Subcutaneous abdominal adipose tissue (tissue), 5 donors: ENCODE data around the gene ADD1.
"Not testable (repeated sequence)": the region's sequence is repeated elsewhere in the genome, so short reads cannot be mapped to it uniquely, and the experiment has no call there.

Experiments used
- H3K27ac ChIP-seq: one replicate; pipeline ENCODE4 v1.7.0; 2013; ENCODE audit warnings: low read depth, mild to moderate bottlenecking, inconsistent platforms, low read length, moderate library complexity
- H3K27me3 ChIP-seq, 5 donors: one replicate each; pipeline ENCODE4 v1.7.0; 2013; ENCODE audit warnings: low read length in 5 of 5, inconsistent platforms in 1 of 5; ENCODE audit not compliant: control insufficient read depth in 5 of 5, insufficient read depth in 4 of 5
- H3K36me3 ChIP-seq, 5 donors: one replicate each; pipeline ENCODE4 v1.7.0; 2013; ENCODE audit warnings: low read length in 5 of 5; ENCODE audit not compliant: control insufficient read depth in 5 of 5, insufficient read depth in 5 of 5
- H3K4me1 ChIP-seq, 5 donors: one replicate each; pipeline ENCODE4 v1.7.0; 2013; ENCODE audit warnings: low read length in 5 of 5, mild to moderate bottlenecking in 3 of 5, moderate library complexity in 1 of 5; ENCODE audit not compliant: control insufficient read depth in 5 of 5, insufficient read depth in 5 of 5
- H3K4me3 ChIP-seq, 5 donors: one replicate each; pipeline ENCODE4 v1.7.0; 2013; ENCODE audit warnings: low read length in 5 of 5, low read depth in 1 of 5
- H3K9ac ChIP-seq, 5 donors: one replicate each; pipeline ENCODE4 v1.7.0; 2013; ENCODE audit warnings: low read length in 5 of 5, mild to moderate bottlenecking in 4 of 5, moderate library complexity in 3 of 5
- H3K9me3 ChIP-seq, 5 donors: one replicate each; pipeline ENCODE4 v1.7.0; 2013; ENCODE audit warnings: low read length in 5 of 5; ENCODE audit not compliant: control insufficient read depth in 5 of 5
- donor health status: healthy.
- donor health status: healthy.
- donor health status: healthy.
- donor health status: healthy.
- donor health status: healthy.

Gene ADD1

DNA sequence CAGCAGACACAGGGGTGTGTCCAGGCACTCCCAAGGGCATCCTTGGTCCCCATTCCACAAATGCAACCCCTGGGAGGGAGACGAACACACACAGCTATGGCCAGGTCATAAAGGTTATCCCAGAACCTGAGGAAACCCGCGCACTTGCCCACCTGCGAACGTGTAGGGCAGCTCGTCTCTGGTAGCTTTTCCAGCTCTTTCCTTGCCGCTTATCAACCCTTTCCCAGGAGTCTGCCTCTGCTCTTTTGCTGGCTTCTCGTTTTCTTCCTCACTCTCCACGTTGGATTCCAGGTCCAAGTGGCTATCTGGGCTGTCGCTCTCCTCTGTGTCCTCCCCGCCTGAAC lies 106.1 kb downstream of the ADD1 start:
- Histone ChIP-seq H3K9ac (no peak overlapping the region), H3K27ac (no peak overlapping the region), H3K9me3 (no peaks in the 10 kb centered on the region), H3K4me3 (no peak overlapping the region), H3K4me1 (peaks cover 0 to 5% (median 0%) of the 10 kb centered on the region in 5 donors), H3K27me3 (no peaks in the 10 kb centered on the region), H3K36me3 (peaks cover 13 to 99% (median 86%) of the 10 kb centered on the region in 5 donors)

DNA sequence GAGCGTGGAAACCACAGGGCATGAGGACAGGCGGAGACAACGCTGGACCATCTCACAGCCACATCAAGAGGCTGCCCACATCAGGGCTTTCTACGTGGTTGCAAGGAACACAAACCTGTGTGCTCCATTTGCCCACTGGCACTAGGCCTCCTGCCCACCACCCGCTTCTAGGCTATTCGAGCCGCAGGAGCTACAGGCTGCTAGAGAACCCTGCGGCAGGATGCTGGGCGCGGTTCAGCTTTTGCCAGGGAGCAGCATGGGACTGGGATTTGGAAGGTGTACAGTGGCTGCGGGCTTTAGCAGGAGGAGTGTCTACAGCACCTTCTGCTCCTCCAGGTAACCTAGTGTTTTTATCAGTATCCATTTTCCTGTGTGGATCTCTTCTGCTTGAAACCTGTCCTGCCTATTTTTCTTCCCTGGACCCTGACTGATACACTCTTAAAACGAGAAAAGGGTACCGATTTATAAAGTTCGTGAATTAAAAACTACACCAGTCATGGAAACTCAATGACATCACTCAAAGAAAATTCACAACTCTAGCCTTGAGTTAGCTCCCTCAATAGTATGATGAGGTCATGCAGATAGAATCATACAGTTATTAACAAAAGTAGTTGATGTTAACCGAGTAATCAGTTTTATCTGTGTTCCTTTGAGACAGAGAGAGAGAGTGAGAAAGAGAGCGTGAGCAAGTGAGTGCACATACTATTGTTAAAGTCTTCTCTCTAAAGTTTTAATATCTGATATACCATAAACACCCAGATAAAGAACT lies 106.8 kb downstream of the ADD1 start:
- no peaks in the 10 kb centered on the region for H3K27me3 ChIP-seq
- H3K9ac ChIP-seq: no peak overlapping the region
- peaks cover 0 to 5% (median 0%) of the 10 kb centered on the region in 5 donors for H3K4me1 ChIP-seq
- peaks cover 13 to 95% (median 80%) of the 10 kb centered on the region in 5 donors for H3K36me3 ChIP-seq
- H3K9me3 ChIP-seq: no peaks in the 10 kb centered on the region
- no peak overlapping the region for H3K27ac ChIP-seq
- H3K4me3 ChIP-seq: no peak overlapping the region

DNA sequence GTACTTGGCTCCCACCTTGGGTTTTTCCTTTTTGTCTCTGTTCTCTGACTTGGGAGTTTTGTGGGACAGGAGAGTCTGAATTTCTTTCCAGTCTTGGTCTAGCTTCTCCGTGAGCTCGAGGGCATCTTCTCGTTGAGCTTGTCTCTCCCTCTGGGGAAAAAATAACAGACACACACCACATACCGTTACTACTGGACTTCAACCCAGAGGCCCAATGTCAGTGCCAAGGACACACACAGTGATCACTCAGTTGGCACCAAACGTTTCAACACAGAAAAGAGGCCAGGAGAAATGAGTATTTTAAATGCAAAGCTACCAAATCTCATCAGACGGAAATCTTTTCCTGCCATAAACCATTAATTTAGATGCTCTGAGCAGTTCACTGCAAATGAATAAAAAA lies 109.9 kb downstream of the ADD1 start:
- no peaks in the 10 kb centered on the region for H3K9me3 ChIP-seq
- no peak overlapping the region for H3K4me3 ChIP-seq
- no peak overlapping the region for H3K27ac ChIP-seq
- peaks cover 0 to 14% (median 4%) of the 10 kb centered on the region in 5 donors for H3K4me1 ChIP-seq
- no peaks in the 10 kb centered on the region for H3K27me3 ChIP-seq
- peaks cover 21 to 89% (median 78%) of the 10 kb centered on the region in 5 donors for H3K36me3 ChIP-seq
- no peak overlapping the region for H3K9ac ChIP-seq

DNA sequence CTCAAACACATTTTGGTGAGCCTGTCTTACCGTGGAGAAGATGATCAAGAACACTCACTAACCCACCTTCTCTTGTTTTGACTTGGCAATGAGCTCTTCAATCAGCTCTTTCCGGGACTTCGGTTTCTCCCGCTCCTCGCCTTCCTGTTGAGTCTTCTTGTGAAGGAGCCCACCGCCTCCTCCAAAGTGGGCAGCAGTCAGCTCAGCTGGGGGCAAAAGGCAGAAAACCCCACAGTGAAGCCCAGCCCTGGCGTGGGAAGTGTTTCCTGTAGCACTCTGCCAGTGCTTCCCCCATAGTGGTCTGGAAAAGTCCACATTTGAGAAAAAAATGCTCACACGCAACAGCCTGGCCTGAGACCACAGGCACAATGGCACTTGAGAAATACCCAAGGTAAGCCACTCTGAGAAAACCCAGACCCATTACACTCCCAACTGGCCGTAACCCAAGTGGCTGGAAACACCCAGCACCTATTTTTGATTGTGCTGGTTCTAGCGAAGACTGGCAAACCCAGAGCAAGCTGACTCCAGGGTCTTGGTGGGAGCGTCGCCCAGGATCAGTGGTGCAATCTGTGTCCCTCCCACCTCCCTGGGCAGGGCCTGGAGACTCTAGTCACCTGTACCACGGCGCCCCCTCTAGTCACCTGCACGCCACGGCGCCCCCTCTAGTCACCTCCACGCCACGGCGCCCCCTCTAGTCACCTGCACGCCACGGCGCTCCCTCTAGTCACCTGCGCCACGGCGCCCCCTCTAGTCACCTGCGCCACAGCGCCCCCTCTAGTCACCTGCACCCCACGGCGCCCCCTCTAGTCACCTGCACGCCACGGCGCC lies 110.9 kb downstream of the ADD1 start:
- no peak overlapping the region for H3K4me3 ChIP-seq
- H3K27ac ChIP-seq: no peak overlapping the region
- peaks cover 21 to 79% (median 74%) of the 10 kb centered on the region in 5 donors for H3K36me3 ChIP-seq

DNA sequence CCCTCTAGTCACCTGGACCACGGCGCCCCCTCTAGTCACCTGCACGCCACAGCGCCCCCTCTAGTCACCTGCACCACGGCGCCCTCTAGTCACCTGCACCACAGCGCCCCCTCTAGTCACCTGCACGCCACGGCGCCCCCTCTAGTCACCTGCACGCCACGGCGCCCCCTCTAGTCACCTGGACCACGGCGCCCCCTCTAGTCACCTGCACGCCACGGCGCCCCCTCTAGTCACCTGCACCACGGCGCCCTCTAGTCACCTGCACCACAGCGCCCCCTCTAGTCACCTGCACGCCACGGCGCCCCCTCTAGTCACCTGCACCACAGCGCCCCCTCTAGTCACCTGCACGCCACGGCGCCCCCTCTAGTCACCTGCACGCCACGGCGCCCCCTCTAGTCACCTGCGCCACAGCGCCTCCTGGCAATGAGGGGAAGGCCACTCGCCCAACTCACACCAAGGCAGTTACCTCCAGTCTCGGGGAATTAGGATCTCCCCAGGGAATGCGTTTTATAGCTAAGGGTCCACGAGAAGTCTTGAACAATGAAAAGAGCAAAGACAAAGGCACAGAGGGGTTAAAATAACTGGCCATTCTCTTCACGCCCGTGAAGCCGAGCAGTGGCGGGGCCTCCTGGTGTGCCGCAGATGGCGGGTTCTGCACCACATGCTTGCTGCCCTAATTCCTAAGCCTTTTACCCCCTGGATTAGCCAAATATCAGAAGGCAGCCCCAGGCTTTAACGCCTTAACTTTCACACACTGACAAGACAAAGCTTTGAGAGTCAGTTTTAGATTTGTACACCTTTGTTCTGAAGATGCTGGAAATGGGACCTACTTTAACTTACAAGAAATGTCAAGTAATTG lies 111.8 kb downstream of the ADD1 start:
- H3K27ac ChIP-seq: not testable (repeated sequence)

More for the DNA sequence above, 110.9 kb downstream of the ADD1 start:
- Histone ChIP-seq H3K9me3 (no peaks in the 10 kb centered on the region), H3K4me1 (peaks cover 1 to 20% (median 12%) of the 10 kb centered on the region in 5 donors), H3K27me3 (no peaks in the 10 kb centered on the region), H3K9ac (no peak overlapping the region)

DNA sequence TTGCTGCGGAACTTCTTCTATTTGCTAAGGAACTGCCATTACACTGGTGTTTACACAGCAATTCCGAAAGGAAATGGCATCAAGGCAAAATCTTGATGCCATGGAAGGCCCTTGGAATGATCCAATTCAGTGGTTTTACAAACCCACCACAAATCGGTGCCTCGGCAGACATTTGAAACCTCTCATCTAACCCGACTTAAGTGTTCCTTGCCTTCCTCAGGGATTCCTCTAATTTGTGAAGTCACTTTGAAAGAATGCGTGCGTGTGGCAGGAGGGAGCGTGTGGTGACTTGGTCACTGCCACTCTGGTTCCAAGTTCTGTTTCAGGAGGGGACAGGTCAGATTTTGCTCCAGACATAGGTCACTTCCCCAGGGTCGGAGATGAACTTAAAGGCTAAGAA lies 114.8 kb downstream of the ADD1 start:
- Histone ChIP-seq H3K4me1 (peaks cover 8 to 43% (median 36%) of the 10 kb centered on the region in 5 donors), H3K36me3 (peaks cover 10 to 41% (median 35%) of the 10 kb centered on the region in 5 donors), H3K27ac (no peak overlapping the region), H3K9ac (no peak overlapping the region), H3K4me3 (no peak overlapping the region), H3K9me3 (no peaks in the 10 kb centered on the region), H3K27me3 (no peaks in the 10 kb centered on the region)

More for the DNA sequence above, 111.8 kb downstream of the ADD1 start:
- not testable (repeated sequence) for H3K9me3 ChIP-seq, H3K27me3 ChIP-seq, H3K4me3 ChIP-seq, H3K9ac ChIP-seq
- H3K36me3 ChIP-seq: peaks cover 21 to 70% (median 66%) of the 10 kb centered on the region in 5 donors
- H3K4me1 ChIP-seq: peaks cover 2 to 28% (median 18%) of the 10 kb centered on the region in 5 donors

DNA sequence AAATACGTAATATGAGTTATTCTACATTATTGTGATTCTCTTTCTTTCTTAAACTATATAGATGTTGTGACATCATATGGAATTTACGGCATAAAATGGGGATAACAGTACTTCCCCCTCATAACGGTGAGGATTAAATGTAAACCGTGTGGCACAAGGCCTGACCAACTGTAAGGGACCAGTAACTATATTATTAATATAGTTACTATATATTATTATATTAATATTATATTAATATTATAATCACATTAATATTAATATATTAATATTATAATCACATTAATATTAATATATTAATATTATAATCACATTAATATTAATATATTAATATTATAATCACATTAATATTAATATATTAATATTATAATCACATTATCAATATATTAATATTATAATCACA lies 116.8 kb downstream of the ADD1 start:
- H3K27me3 ChIP-seq, H3K27ac ChIP-seq, H3K9ac ChIP-seq, H3K4me3 ChIP-seq, H3K9me3 ChIP-seq: not testable (repeated sequence)
- Histone ChIP-seq H3K36me3 (peaks cover 8 to 25% (median 24%) of the 10 kb centered on the region in 5 donors), H3K4me1 (peaks cover 10 to 51% (median 45%) of the 10 kb centered on the region in 5 donors)

DNA sequence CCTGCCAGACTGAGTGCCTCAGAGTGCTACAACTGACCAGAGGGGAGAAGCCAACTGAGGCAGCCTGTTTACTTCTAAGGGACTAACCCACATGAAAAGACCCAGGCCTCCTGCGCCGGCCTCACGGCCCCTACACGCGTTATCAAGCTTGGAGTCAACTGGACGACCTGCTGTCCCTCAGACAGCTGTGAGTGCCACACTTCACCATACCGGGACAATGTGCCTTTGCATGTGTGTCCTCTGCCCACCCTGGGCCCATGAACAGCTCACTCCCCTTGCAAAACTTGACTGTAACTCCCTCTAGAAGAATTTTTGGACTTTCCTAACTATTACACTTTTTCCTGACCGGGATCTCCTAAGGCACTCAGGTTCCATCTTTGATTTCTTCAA lies 117.8 kb downstream of the ADD1 start:
- H3K36me3 ChIP-seq: peaks cover 8 to 16% (median 15%) of the 10 kb centered on the region in 5 donors
- peaks cover 10 to 51% (median 45%) of the 10 kb centered on the region in 5 donors for H3K4me1 ChIP-seq
- no peaks in the 10 kb centered on the region for H3K9me3 ChIP-seq
- peak overlapping the region in 4 of 5 donors; percentile 39 to 94 (median 86) for H3K9ac ChIP-seq
- H3K27ac ChIP-seq: peak overlapping the region; percentile 86
- peak overlapping the region in 4 of 5 donors; percentile 17 to 89 (median 36) for H3K4me3 ChIP-seq
- no peaks in the 10 kb centered on the region for H3K27me3 ChIP-seq

DNA sequence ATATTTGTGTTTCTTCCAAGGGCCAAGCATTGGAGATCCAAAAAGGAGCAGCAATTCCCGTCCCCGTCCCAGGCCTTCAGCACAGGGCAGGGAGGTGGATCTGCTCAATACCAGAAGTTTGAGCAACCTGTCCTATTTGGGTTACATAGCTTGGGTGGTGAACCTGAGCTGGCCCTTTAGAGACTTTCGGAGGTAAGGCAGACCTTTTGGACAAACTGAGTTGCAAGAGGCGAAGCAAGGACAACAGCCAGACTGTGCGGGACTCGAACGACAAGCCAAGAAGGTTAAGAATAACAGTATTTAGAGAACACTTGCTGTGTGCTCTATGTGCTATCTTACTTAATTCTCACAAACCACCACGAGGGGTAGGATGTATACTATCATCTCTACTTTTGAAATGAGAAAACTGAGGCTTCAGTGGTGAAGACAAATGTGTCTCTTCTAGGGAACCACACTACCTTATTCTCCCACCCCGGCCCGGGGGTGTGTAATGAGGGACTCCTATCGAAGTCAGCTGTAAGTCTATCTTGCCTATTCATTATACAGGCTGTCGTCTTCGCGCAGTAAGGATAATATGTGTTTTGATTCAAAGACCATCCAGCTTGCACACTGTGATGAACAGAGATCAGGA lies 118.3 kb downstream of the ADD1 start:
- no peaks in the 10 kb centered on the region for H3K9me3 ChIP-seq
- peaks cover 10 to 51% (median 45%) of the 10 kb centered on the region in 5 donors for H3K4me1 ChIP-seq
- H3K27ac ChIP-seq: peak overlapping the region; percentile 86
- H3K9ac ChIP-seq: peak overlapping the region in 4 of 5 donors; percentile 81 to 94 (median 88)
- H3K36me3 ChIP-seq: peaks cover 6 to 11% (median 10%) of the 10 kb centered on the region in 5 donors
- no peaks in the 10 kb centered on the region for H3K27me3 ChIP-seq
- H3K4me3 ChIP-seq: peak overlapping the region; percentile 85 to 90 (median 87)
